ENCODE data around the gene UBE2D4.
"Not testable (repeated sequence)": the region's sequence is repeated elsewhere in the genome, so short reads cannot be mapped to it uniquely, and the experiment has no call there.

Gene UBE2D4

GRCh38 chr7:43925984-43926797 lies at the start of gene UBE2D4:
Gene UBE2D4 (plus strand): TSS chr7:43926436. CDS start chr7:43926533, 97 bp downstream.
- peak; percentile 82 to 87 for DNase-seq

DNA sequence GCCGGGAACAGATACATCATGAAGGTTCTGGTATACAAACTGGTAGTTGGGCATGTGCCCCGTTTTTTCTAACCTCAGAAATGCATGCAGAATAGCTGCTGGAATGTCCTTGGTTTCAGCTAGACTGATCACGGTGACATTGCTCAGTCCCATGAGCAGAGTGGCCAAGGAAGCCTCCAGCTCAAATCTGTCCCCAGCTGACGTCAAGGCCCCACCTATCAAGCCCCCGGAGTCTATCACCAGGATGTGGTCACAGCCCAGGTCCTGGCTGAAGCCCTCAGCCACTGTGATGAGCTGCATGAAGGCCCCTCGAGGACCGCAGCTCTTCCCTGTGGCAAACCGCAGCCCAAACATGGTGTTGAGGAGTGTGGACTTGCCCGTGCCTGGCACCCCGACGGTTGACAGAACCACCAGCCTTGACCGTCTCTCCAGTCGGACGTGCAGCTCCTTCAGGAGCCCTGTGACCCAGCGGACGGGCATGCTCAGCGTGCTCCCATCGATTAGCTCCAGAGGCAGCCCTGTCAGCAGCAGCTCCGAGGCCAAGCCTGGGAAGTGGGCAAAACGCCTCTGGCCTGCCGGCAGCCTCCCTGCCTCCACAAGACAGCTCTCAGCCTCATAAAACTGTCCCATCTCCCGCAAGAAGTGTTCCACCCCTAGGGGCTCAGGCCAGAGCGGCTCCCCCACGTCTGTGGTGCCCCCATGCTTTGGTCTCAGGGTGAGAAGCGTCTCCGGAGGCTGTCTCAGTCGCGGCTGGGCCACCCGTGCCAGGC lies 49.1 kb upstream of the UBE2D4 start:
- DNase-seq, result no peak

- no peak for DNase-seq
Measured at GRCh38 chr7:43877968-43878864, 48.0 kb upstream of the UBE2D4 start.

GRCh38 chr7:43878867-43879266 lies 47.4 kb upstream of the UBE2D4 start:
- no peak for DNase-seq

- DNase-seq, result no peak
Measured at GRCh38 chr7:43879477-43879876, 46.8 kb upstream of the UBE2D4 start.

DNA sequence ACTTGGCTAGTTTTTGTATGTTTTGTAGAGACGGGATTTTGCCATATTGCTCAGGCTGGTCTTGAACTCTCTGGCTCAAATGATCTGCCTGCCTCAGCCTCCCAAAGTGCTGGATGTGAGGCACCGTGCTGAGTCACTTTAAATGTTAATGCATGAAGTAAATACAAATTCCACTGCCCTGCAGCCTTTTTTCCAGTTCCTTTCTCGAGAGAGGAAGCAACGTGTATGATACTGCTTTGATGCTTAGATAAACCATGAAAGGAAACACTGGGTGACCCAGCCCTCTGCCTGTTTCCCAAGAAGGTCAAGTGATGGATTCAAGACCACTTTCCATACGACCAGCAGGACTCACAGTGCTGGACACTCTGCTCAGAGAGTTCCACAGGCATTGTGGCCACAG lies 45.6 kb upstream of the UBE2D4 start:
- DNase-seq, result no peak

DNA sequence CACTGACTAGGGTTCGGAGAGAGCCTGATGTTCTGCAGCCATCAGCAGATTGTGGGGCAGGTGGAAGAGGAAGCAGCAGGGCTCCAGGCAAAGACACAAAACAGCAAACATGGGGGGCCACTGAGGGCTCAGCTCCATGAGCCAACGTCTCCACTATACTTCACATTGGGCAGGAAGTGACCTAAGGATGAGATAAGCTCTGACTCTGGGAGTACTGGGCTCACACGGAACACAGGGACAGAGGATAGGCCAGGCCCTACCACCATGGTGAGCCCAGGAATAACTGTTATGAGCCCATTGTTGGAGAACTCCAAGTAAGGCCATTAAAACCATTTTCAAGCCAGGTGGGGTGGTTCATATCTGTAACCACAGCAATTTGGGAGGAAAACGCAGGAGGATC lies 42.0 kb upstream of the UBE2D4 start:
- no peak for DNase-seq

- DNase-seq, result no peak
Measured at GRCh38 chr7:43884617-43885016, 41.6 kb upstream of the UBE2D4 start.

DNA sequence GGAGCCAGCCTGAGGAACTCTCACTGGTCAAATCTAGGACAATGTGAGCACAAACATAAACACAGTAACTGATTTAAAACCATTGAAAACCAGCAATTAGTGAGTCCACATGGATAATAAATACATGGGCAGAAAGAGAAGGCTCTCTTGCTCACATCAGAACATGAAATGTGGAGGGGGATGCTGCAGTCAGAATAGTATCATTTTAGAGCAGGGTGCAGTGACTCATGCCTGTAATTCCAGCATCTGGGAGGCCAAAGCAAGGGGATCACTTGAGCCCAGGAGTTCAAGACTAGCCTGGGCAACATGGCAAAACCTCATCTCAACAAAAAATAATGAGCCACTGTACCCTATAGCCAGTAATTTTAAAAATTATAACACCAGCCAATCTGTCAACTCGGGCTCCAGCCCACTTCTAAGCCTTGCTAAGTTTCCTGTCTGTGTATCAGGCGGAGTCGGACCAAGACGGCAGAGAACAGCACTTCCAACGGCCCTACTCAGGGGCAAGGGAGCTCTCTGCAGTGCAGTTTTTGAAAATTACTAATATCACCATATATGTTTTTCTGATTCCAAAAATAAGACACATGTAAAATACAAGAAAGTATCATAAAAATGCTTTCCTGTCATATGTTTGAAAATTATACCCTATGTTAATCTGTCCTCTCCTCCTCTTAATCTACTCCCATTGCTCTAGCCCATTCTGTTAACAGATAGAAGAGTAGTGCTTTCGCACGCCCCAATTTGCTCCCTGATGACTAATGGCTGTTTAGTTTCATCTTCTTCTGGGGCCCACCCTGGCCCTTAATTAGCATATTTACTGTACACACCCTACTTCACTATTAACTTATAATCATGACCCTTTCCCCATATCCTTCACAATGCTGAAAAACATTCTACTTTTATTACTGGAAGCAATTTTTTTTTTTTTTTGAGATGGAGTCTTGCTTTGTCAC lies 37.0 kb upstream of the UBE2D4 start:
- DNase-seq, result no peak

DNA sequence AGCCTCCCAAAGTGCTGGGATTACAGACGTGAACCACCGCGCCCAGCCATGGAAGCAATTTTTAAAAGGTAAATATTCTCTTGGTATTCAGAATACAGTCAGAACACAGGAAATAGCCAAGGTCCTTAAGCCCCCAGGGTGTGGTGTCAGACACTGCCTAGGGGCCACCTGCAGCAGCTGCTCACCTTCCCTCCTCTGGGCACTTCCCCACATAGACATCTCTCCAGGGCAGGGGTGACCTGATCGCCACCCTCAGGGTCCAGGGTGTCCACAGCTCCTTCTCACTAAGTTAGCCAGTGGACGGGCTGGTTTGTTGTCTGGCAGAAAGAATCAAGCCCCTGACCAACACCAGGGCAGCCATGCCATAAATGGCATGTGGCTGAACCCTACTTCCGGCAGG lies 35.8 kb upstream of the UBE2D4 start:
- DNase-seq, result no peak

GRCh38 chr7:43891069-43891955 lies 34.9 kb upstream of the UBE2D4 start:
- no peak for DNase-seq

- no peak for DNase-seq
Measured at GRCh38 chr7:43895847-43896415, 30.3 kb upstream of the UBE2D4 start.

- DNase-seq, result not testable (repeated sequence)
Measured at GRCh38 chr7:43898571-43898970, 27.7 kb upstream of the UBE2D4 start.

GRCh38 chr7:43902542-43903054 lies 23.6 kb upstream of the UBE2D4 start:
- no peak for DNase-seq

DNA sequence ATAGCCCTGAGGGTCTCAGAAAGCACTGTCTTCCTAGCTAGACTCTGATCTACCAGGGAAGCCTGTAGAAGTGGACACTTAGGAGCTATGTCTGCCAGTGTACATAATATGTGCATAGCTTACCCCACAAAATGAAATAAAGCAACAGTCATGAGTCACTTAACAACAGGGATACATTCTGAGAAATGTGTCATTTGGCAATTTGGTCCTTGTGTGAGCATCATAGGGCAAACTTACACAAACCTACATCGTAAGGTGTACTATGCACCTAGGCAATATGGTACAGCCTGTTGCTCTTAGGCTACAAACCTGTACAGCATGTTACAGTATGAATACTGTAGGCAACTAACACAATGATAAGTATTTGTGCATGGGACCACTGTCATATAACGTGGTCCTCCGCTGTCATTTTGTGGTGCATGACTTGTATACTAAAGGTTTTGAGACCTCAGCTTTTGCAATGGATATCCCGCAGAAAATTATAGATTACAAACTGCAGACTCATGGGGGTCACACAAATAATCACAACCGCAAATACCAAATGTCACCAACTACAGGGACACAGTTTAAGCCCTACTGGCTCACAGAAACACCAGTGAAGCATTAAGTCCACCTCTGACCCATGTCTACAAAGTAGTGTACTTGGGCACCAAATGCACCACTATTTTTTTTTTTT lies 21.6 kb upstream of the UBE2D4 start:
- no peak for DNase-seq

GRCh38 chr7:43905209-43905946 lies 20.9 kb upstream of the UBE2D4 start:
- no peak for DNase-seq

- peak; percentile 23 to 35 for DNase-seq
Measured at GRCh38 chr7:43905956-43906330, 20.3 kb upstream of the UBE2D4 start.

DNA sequence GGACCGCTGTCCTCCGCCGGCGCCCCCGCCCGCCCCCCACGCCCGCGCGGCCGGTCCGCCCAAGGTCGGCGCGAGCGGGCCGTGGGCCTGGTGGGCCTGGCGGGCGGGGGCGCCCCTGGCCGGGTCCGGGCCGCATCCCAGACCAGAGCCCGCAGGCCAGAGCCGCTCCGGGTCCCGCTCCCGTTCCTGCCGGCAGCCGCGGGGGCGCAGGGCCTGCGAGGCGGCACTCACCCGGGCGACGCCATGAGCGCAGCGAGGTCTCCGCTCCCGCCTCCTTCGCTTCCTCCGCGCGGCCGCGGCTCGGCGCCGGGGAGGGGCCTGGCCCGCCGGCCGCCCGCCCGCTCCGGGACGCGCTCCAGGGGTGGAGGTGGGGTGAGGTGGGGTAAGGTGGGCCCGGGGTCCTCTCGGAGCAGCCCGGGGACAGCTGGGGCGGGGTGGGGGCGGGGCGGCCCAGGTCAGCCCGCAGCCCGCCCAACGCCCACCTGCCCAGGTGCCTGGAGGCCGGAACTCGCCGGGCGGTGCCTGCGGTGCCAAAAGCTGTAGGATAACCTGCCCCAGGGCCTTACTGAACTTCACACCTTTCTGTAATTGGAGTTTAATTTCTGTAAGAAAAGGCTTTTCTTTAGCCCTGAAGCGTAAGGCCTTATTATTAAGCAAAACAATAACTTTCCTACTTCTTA lies 19.8 kb upstream of the UBE2D4 start, which contains the start of gene URGCP:
URGCP (minus strand) TSS at position 266 of the 680 bp plus-strand sequence; CDS start at position 245, 21 bp downstream.
- peak; percentile 32 to 55 for DNase-seq

Measured in Kasumi-1 (cell line).